ENCODE results near the gene STK17A. TPM values are rescaled to one million over a fixed set of nuclear protein-coding genes. Genes with fewer than 3 reads are reported as not detected.

Gene STK17A
- total RNA-seq, 4 donors from 2014 or later = 7.9 to 22.9 (median 16.4) TPM

- no peak for TF ChIP-seq POLR2A (IDR thresholded peaks at IDR 0.05)
- TF ChIP-seq CTCF (IDR thresholded peaks at IDR 0.05) = no peak
- Histone ChIP-seq H3K9me3 (no peaks in the 10 kb centered on the region), H3K27ac (no peak overlapping the region), H3K27me3 (no peaks in the 10 kb centered on the region), H3K4me3 (replicated peaks in 1 of 3) (no peak overlapping the region), H3K36me3 (no peaks in the 10 kb centered on the region), H3K4me1 (no peaks in the 10 kb centered on the region)
- intact Hi-C loops (cut with DNase I) = no loop called here
- no peak for DNase-seq
- 86 to 91% methylated on average over 15 of the region's 15 CpGs for WGBS, 2 donors
Observed at GRCh38 chr7:43554423-43554822, 28.5 kb upstream of the STK17A start.

GRCh38 chr7:43557831-43558495, 24.9 kb upstream of the STK17A start:
- H3K4me3 ChIP-seq (replicated peaks in 1 of 3) = no peak overlapping the region
- no peaks in the 10 kb centered on the region for H3K9me3 ChIP-seq
- DNase-seq = no peak
- TF ChIP-seq CTCF (IDR thresholded peaks at IDR 0.05) (no peak), POLR2A (IDR thresholded peaks at IDR 0.05) (no peak)
- H3K36me3 ChIP-seq = no peaks in the 10 kb centered on the region
- 78 to 88% methylated on average over 7 of the region's 7 CpGs for WGBS, 2 donors
- intact Hi-C loops (cut with DNase I) = no loop called here
- no peak overlapping the region for H3K27ac ChIP-seq
- H3K4me1 ChIP-seq = no peaks in the 10 kb centered on the region
- no peaks in the 10 kb centered on the region for H3K27me3 ChIP-seq

DNA sequence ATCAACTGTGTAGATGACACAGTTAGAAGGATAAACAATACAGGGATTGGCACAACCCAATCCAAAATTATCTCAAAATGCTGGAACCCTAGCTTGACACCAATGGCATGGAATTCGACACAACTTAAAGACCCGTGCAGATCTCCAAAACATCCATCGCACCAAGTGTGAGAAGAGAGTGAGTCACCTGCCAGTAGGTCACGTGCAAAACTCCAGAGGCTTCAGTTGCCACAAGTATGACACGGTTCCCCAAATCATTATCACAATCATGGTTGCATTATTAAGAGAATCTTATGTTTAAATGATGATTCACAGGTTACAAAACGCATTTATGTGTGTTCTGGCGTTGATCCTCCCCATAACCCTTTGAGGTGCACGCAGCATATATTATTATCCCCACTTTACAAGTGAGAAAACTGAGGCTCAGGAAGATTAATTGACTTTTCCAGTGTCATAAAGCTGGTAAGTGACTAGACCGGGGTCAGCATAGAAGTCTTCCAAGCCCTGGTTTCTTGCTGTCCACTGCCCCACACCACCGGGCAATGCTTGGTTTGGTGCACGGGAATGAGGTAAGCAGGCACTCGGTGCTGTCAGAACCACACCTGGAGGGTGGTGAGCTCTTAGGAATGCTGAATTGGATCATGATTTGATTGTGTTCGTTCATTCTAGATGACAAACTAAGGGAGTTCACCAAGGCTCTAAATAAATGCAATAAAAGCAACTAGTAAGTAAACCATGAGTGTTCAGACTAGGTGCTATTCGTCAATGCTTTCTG, 23.6 kb upstream of the STK17A start:
- Histone ChIP-seq H3K4me3 (replicated peaks in 1 of 3) (no peak overlapping the region), H3K27ac (no peak overlapping the region), H3K9me3 (no peaks in the 10 kb centered on the region), H3K4me1 (no peaks in the 10 kb centered on the region), H3K36me3 (no peaks in the 10 kb centered on the region), H3K27me3 (no peaks in the 10 kb centered on the region)
- DNase-seq = no peak
- no peak for TF ChIP-seq POLR2A (IDR thresholded peaks at IDR 0.05)
- 93 to 94% methylated on average over 14 of the region's 14 CpGs for WGBS, 2 donors
- intact Hi-C loops (cut with DNase I) = no loop called here

DNA sequence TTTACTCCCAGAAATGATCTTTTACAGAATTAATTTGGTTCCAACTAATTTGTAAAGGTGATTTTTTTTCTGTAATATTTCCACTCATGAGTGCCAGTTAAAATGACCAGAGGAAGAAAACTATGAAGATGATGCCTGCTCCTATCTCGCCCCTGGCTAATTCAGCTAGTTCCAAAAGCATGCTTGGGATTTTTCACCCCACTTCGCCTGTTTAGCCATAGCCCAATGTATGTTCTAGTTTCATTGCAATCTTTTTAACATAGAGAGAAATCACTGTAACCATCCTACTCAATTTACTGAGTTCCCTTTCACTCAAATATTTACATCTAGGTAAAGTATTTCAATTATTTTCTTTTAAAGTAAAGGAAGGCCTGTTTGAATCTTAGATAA, 23.0 kb upstream of the STK17A start:
- WGBS, 2 donors = 93 to 95% methylated on average over 2 of the region's 2 CpGs
- no peaks in the 10 kb centered on the region for H3K36me3 ChIP-seq

GRCh38 chr7:43560742-43561330, 22.1 kb upstream of the STK17A start:
- Histone ChIP-seq H3K4me1 (no peaks in the 10 kb centered on the region), H3K4me3 (replicated peaks in 1 of 3) (no peak overlapping the region), H3K36me3 (no peaks in the 10 kb centered on the region), H3K27me3 (no peaks in the 10 kb centered on the region), H3K27ac (no peak overlapping the region), H3K9me3 (no peaks in the 10 kb centered on the region)
- WGBS, 2 donors = 69 to 73% methylated on average over 7 of the region's 7 CpGs
- intact Hi-C loops (cut with DNase I) = no loop called here
- peak in 1 of 2 donors; percentile 36 for DNase-seq
- TF ChIP-seq CTCF (IDR thresholded peaks at IDR 0.05) (no peak), POLR2A (IDR thresholded peaks at IDR 0.05) (no peak)

More for the DNA sequence above, 23.0 kb upstream of the STK17A start:
- H3K27me3 ChIP-seq = no peaks in the 10 kb centered on the region
- H3K9me3 ChIP-seq = no peaks in the 10 kb centered on the region
- no peak overlapping the region for H3K4me3 ChIP-seq (replicated peaks in 1 of 3)
- intact Hi-C loops (cut with DNase I) = no loop called here
- H3K4me1 ChIP-seq = no peaks in the 10 kb centered on the region
- no peak for TF ChIP-seq CTCF (IDR thresholded peaks at IDR 0.05)
- TF ChIP-seq POLR2A (IDR thresholded peaks at IDR 0.05) = no peak
- no peak for DNase-seq
- H3K27ac ChIP-seq = no peak overlapping the region
